Middle frontal gyrus (tissue), 1 donor: Measurements from ENCODE around the gene RHBG.

ENCODE experiments used
- DNase-seq: peaks from one replicate; pipeline ENCODE4 v3.0.0-alpha.2; 2015; ENCODE audit warnings: low spot score; ENCODE audit errors: extremely low spot score

Gene RHBG

GRCh38 chr1:156424806-156425432 is 55.9 kb downstream of the RHBG start:
- no peak for DNase-seq

- no peak for DNase-seq
Measured at GRCh38 chr1:156425943-156426342, 56.9 kb downstream of the RHBG start.

DNA sequence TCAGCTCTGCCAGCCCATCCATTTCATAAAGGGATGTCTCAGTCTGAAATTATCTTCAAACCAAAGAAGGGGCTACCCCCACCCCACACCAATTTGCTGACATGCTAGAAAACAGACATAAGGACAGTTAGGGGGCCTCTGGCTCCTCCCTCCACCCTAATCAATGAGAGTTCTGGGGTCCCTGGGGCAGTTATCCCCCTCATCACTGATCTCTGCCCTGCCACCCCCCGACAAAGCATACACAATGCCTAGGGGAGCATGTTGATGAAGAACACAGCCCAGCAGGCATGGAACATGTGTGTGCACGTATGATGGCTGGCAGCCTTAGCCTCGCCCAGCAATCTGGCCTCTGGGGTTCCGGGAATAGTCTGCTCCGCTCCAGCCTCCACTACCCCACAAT is 58.9 kb downstream of the RHBG start:
- no peak for DNase-seq

DNA sequence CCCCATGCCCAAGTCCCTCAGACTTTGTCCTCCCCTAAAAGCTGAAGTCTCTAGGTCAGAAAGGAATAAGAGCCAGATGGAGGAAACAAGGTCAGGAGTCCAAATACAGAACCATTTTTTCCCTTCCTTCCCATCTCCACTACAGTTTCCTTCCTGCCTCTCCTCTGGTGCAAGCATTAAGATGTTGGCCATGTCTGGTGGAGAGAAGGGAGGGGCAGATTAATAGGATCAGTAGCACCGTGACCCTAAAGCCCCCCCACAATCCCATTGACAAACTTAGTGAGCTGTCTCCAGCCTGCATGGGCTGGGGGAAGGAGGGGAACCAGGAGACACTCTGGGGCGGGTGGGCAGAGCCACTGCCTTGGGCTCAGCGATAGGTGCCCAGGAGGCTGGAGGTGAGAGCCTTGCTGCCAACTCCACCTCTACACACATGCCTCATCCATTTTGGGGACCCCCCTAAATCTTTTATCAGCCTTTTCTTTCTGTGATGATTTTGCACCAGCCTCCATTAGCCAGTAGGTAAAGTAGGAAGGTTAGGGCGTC is 59.8 kb downstream of the RHBG start:
- DNase-seq = no peak

DNA sequence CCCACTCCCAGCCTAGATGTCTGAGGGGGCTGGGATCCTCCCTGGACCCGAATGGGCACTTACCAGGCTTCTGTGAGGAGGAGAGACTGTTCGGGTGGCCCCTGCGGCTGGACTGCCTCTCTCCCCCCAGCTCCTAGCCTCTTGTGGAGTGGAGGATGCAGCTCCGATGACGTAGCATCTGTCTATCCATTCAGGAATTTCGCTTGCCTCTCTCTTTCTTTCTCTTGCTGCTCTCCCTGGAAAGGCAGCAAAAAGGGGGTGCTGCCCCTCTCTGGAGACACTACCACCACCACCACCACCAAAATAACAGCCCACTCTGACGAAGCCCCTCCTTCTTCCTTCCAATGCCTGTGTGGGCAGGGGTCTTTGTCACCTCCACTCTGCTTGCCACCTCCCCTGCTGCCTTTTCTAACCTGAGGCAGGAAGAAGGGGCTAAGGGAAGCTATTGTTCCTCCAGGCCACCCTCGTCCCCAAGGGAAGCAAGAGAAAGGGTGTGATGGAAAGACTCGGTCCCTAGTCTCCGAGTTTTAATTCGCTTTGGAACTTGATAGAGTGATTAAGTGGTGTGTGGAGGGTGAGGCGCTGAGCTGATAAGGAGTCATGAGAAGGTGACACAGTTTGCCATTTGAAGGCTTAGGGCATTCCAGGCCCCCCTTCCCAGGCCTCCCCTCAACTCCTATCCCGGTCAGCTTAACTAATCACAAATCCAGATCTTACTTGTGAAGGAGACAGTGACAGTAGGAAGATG is 60.5 kb downstream of the RHBG start:
- no peak for DNase-seq

GRCh38 chr1:156430303-156430702 is 61.3 kb downstream of the RHBG start:
- no peak for DNase-seq

DNA sequence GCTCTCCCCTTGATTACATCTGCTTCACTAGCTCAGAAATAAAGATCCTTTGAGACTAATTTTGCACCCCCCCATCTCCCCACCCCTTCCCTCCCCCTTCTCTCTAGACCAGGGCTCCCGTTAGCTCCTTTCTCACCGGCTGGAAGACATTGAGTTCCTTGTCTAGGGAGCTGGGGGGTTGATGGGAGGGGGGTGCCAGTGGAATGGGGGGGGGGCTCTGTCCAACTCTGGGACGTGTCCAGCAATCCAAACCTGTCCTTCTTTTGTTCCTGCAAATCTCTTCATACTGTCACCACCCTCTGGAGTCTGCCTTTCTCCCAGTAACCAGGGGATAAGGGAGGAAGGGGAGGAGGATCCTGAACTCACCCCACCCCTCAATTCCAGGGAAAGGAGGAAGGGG is 61.9 kb downstream of the RHBG start:
- DNase-seq = no peak

DNA sequence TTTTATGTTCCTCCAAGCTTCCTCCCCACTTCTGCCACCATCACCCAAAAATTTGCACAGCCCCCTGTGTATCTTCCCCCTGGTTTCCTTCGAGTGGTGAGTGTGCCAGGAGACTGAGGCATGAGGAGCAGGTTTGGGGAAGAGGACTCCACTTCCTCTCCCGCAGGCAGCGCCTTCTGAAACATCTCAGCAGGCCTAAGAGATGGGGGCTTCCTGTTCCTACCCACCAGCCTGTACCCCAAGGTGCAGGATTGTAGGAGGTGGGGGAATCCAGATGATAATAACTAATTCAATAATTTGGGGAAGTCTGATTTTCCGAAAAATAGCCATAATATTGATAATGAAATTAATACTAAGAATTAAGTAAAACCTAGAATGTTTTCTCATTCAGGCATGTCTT is 62.4 kb downstream of the RHBG start:
- no peak for DNase-seq

GRCh38 chr1:156431769-156432668 is 63.0 kb downstream of the RHBG start:
- DNase-seq = no peak

GRCh38 chr1:156432669-156433018 is 63.6 kb downstream of the RHBG start:
- no peak for DNase-seq

DNA sequence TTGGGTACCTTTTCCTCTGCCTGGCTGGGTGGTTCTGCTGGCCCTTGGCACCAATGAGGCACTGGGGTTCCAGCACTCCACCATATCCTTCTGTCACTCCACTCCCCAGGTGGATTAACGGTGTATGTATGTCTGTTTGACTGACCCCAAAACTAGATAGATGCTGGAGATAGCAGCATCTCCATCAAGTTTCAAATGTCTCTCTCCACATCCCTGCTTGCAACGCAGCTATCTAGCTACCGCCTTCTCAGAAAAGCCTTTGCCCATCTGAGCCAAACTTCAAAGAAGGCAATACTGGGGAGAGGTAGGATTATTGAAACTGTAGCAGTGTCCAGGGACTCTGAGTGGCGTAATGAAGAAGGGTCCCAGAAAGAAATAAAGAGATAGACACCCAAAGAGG is 64.0 kb downstream of the RHBG start:
- no peak for DNase-seq

DNA sequence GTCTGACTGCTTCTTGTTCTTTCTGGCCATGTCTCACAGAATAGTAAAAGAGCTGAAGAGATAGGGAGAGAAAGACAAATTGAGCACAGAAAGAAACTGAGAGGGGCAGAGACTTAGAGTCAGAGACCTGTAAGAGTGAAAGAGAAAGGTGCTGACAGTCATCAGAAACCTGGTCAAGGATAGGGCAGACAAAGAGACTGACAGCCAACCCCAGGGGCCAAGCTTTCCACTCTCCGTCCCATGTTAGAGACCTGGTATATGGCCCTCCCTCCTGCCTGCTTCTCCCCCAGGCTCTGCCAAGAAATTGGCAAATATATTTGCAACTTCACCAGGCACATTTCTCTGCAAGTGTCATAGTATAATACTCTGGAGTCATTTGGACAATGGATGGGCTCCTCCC is 64.6 kb downstream of the RHBG start:
- no peak for DNase-seq
